GM23338 (cell line): ENCODE measurements around the gene OR2A42.
"Not testable (repeated sequence)": the region's sequence is repeated elsewhere in the genome, so short reads cannot be mapped to it uniquely, and the experiment has no call there.

Experiments used
- CREB1 ChIP-seq: fragments of 250-450 bp; sonication (Bioruptor Pico); IDR thresholded peaks from 2 replicates; pipeline ENCODE4 v1.5.0; 2020; ENCODE audit warnings: low read depth, mild to moderate bottlenecking, moderate library complexity
- EZH2 ChIP-seq: fragments of 200-600 bp; sonication (generic); IDR thresholded peaks from one replicate; pipeline ENCODE4 v1.8.0; 2017; ENCODE audit warnings: antibody characterized with exemption, mild to moderate bottlenecking, low read depth; ENCODE audit not compliant: unreplicated experiment
- EZH2phosphoT487 ChIP-seq: fragments of 200-600 bp; sonication (generic); IDR thresholded peaks from one replicate; pipeline ENCODE4 v1.8.1; 2018; ENCODE audit warnings: antibody characterized with exemption; ENCODE audit not compliant: unreplicated experiment
- JUNB ChIP-seq: IDR thresholded peaks from one replicate; pipeline ENCODE4 v1.6.1; 2016; ENCODE audit warnings: antibody characterized with exemption; ENCODE audit not compliant: unreplicated experiment
- NANOG ChIP-seq: IDR thresholded peaks from 2 replicates; pipeline ENCODE4 v1.6.1; 2016; ENCODE audit warnings: antibody characterized with exemption, borderline replicate concordance
- POLR2AphosphoS5 ChIP-seq: IDR thresholded peaks from 2 replicates; pipeline ENCODE4 v1.6.1; 2016; ENCODE audit warnings: antibody characterized with exemption, low read depth
- ZNF114 ChIP-seq: fragments of 250-450 bp; sonication (Bioruptor Pico); IDR thresholded peaks from 2 replicates; pipeline ENCODE4 v1.5.0; 2020; ENCODE audit warnings: mild to moderate bottlenecking, moderate library complexity
- TF ChIP-seq, protein P1 (sequence below), 2 experiments: fragments of 200-600 bp in 1 of 2; sonication (generic) in 1 of 2; conservative IDR thresholded peaks; 2 replicates each; pipeline versions ENCODE4 v1.5.1 to v1.6.1; 2016 to 2017; ENCODE audit warnings: antibody characterized with exemption in 2 of 2, low read depth in 2 of 2, mild to moderate bottlenecking in 2 of 2, moderate library complexity in 1 of 2
- TF ChIP-seq, protein P2 (sequence below): IDR thresholded peaks from one replicate; pipeline ENCODE4 v1.6.1; 2018; ENCODE audit warnings: antibody characterized with exemption; ENCODE audit not compliant: unreplicated experiment

- TF ChIP-seq ZNF114 (CRISPR knock-in tag); EZH2; CREB1 (CRISPR knock-in tag); POLR2AphosphoS5; JUNB; NANOG; EZH2phosphoT487: not testable (repeated sequence)
- TF ChIP-seq, protein P1, sequence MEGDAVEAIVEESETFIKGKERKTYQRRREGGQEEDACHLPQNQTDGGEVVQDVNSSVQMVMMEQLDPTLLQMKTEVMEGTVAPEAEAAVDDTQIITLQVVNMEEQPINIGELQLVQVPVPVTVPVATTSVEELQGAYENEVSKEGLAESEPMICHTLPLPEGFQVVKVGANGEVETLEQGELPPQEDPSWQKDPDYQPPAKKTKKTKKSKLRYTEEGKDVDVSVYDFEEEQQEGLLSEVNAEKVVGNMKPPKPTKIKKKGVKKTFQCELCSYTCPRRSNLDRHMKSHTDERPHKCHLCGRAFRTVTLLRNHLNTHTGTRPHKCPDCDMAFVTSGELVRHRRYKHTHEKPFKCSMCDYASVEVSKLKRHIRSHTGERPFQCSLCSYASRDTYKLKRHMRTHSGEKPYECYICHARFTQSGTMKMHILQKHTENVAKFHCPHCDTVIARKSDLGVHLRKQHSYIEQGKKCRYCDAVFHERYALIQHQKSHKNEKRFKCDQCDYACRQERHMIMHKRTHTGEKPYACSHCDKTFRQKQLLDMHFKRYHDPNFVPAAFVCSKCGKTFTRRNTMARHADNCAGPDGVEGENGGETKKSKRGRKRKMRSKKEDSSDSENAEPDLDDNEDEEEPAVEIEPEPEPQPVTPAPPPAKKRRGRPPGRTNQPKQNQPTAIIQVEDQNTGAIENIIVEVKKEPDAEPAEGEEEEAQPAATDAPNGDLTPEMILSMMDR (conservative IDR thresholded peaks at IDR 0.05; ENCODE audit: low read depth in 2 of 2) = not testable (repeated sequence)
- TF ChIP-seq, protein P2, sequence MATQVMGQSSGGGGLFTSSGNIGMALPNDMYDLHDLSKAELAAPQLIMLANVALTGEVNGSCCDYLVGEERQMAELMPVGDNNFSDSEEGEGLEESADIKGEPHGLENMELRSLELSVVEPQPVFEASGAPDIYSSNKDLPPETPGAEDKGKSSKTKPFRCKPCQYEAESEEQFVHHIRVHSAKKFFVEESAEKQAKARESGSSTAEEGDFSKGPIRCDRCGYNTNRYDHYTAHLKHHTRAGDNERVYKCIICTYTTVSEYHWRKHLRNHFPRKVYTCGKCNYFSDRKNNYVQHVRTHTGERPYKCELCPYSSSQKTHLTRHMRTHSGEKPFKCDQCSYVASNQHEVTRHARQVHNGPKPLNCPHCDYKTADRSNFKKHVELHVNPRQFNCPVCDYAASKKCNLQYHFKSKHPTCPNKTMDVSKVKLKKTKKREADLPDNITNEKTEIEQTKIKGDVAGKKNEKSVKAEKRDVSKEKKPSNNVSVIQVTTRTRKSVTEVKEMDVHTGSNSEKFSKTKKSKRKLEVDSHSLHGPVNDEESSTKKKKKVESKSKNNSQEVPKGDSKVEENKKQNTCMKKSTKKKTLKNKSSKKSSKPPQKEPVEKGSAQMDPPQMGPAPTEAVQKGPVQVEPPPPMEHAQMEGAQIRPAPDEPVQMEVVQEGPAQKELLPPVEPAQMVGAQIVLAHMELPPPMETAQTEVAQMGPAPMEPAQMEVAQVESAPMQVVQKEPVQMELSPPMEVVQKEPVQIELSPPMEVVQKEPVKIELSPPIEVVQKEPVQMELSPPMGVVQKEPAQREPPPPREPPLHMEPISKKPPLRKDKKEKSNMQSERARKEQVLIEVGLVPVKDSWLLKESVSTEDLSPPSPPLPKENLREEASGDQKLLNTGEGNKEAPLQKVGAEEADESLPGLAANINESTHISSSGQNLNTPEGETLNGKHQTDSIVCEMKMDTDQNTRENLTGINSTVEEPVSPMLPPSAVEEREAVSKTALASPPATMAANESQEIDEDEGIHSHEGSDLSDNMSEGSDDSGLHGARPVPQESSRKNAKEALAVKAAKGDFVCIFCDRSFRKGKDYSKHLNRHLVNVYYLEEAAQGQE = not testable (repeated sequence)
Measured at GRCh38 chr7:144282490-144282889, 43.1 kb upstream of the OR2A42 start.
